GM18868 (cell line): Measurements from ENCODE around the gene DLG2.

ENCODE experiments used
- ATAC-seq: cut with Tn5 transposase; IDR thresholded peaks from one replicate; pipeline ENCODE4 v1.9.1; 2021; ENCODE audit warnings: mild to moderate bottlenecking, moderate library complexity; ENCODE audit not compliant: unreplicated experiment

Gene DLG2

GRCh38 chr11:84719935-84720577 lies 907.1 kb downstream of the DLG2 start:
- ATAC-seq, result no peak

DNA sequence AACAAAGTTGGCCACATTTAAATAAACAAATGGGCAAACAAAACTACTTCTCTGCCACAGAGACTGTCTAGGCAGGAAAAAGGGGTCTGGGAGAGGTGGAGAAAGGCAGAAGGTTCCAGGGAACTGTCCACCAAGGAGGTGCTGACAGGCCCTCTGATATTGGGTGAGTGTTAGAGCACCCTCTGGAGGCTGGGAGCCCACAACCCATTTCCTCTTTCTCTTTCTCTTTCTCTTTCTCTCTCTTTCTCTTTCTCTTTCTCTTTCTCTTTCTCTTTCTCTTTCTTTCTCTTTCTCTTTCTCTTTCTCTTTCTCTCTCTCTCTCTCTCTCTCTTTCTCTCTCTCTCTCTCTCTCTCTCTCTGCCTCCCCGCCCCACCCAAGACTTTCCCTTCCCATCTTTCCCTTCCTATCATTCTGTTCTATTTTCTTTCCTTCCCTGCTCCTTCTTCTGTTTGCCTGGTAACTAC lies 912.8 kb downstream of the DLG2 start:
- ATAC-seq, result peak; percentile 97

DNA sequence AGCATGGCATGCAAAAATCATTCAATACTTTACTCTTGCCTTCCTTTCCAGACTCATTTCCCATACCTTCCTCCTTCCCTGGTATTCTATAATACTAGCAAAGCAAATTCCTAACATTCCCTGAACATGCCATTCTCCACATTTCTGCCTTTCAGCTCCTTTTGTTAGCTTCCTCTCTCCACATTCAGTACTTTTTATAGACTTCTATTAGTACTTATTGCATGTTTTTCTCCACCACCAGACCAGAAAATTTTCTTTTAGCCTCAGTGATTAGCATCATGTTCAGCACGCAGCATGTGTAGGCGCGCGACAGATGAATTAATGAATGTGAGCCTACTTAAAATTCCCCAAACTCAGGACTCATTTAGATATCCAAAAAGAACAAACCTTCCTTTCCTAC lies 935.3 kb downstream of the DLG2 start:
- no peak for ATAC-seq

DNA sequence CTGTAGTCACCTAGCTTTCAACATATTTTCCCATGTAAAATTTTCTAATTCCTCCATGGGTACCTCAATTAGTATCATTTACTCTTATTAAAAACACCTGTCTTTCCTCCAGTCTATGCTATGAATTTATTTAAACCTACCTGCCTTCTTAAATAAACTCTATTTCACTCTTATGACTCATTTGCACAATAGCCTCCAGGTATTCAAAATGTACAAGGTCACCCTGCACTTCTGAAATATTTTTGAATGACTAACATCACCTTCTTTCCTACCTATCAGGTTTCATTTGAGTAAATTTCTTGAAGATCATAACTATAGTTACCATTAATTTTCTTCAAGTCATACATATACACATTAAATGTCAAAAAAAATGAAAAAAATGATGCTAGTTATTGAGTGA lies 939.7 kb downstream of the DLG2 start:
- no peak for ATAC-seq

DNA sequence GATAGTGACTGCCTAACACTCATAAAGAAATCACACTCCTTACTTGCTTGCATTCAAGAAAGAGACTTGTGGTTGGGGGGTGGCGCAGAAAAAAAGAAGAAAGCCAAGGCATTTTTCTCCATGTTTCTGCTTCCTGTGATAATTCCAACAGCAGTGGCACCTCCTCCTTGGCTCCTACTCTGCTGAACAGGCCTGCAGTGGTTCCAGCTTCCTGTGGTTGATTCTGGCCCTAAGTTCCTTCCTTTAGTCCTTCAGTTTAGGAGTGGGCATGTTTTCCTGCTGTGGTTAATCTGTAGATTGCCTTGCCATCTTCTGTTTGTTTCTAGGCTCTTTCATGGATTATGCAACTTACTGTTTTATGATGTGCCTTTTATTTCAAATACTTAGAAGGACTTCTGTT lies 940.4 kb downstream of the DLG2 start:
- no peak for ATAC-seq

- no peak for ATAC-seq
Measured at GRCh38 chr11:84685976-84686375, 941.2 kb downstream of the DLG2 start.

DNA sequence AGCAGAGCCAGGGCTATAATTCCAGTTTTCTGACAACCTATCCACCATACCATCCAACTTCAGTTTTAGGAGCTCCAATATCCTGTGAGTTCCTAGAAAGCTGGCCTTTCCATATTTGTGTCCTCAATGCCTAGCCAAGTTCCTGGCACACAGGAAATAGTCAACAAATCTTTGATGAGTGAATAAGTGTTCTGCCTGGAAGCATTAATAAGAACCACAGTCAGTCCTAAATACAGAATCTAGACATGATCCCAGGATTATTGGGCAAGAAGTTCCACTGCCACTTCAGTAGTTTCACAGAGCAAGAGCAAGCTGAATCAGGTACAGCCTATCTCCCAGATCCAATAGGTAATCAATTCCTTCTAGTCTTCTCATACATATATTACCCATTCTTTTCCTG lies 942.0 kb downstream of the DLG2 start:
- no peak for ATAC-seq

DNA sequence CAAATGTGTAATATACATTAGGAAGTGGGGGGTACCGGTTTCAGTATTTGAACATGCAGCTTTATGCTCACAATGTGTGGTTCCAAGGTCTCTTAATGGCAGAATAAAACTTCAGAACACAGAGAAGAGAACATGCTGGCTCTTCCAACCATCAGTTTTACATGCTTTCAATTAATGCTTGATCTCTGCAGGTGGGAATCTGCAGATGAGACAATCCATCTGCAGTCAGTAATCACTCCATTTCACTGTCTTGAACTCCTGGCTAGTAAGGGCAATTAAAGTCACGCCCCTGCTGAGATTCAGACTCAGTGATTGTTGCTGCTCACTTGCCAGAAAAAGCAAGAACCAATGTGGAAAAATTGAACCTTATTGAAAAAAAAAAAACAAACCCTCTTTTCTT lies 945.7 kb downstream of the DLG2 start:
- ATAC-seq, result no peak

GRCh38 chr11:84675396-84676025 lies 951.6 kb downstream of the DLG2 start:
- ATAC-seq, result no peak

DNA sequence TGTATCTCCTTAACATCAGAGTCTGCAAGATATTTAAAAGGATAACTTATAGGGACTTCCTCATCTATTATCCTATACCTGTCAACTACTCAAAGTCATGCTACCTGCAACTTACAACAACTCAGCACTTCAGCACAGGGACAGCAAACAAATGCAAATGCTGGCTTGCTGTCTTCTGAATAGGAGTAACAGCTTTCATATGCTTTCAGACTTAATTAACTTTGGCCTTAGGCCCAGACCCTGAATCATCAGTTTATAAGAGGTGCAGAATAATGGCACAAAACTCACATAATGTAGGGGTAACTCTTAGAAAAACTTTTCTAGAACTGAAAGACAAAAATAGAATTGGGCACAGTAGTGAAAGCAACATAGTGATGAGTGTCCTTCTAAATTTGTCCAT lies 953.4 kb downstream of the DLG2 start:
- no peak for ATAC-seq

DNA sequence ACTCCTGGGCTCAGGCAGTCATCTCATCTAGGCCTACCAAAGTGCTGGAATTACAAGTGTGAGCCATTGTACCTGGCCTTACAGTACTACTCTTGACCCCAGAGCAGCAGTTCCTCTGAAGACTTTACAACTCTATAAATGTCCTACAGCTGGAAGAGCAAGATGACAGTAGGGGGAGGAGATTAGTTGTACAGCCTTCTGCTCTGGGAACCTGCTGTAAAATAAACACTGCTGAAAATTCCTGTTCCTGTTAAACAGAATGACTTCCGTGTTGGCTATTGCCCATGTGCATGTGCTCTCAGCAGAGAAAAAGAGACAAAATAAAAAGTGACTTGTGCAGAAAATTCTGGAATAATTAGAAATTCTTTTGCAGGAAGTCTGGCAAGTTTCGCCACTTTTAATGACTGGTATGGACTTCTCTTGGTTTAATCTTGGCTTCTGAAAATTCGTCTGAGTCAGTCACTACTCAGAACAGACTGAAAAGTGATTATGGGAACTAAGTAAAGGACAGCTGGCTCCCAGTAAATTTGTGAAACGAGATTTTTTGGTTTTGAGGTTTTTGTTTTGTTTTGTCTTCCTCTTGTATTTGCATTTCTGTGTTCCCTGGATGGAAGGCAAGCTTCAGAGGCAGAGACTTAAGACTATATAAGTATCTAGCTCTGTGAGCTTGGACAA lies 955.7 kb downstream of the DLG2 start:
- no peak for ATAC-seq

DNA sequence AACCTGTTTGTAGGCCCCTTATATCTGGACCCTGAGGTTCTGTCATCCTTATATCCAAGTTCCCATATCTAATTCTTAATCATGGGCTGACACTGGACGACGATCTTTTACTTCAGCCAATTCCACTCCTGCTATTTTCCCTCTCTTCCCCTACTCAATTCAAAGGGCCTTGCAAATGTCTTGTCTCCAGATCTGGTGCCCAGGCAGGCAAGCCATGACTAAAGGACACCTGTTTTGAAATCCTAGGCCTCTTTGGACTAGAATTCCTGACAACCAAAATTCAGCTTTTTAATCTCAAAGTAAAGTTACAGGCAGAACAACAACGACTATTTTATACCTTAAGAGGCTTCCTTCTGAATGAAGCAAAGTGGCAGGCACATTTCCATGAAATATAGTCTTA lies 963.4 kb downstream of the DLG2 start:
- ATAC-seq, result no peak

- no peak for ATAC-seq
Measured at GRCh38 chr11:84660257-84660977, 966.7 kb downstream of the DLG2 start.

GRCh38 chr11:84655712-84656111 lies 971.4 kb downstream of the DLG2 start:
- ATAC-seq, result no peak

DNA sequence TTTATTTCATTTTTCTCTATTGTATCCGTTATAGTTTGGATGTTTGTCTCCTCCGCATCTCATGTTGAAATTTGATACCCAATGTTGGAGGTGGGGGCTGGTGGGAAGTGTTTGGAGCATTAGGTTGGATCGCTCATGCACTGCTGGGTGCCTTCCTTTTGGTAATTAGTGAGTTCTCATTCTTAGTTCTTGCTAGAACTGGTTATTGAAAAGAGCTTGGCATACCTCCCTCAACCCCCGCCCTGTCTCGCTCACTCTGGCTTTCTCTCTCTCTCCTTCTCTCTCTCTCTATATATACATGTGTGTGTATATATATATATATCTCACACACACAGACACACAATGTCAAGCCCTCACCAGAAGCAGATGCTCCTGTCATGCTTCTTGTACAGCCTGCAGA lies 978.7 kb downstream of the DLG2 start:
- ATAC-seq, result no peak

DNA sequence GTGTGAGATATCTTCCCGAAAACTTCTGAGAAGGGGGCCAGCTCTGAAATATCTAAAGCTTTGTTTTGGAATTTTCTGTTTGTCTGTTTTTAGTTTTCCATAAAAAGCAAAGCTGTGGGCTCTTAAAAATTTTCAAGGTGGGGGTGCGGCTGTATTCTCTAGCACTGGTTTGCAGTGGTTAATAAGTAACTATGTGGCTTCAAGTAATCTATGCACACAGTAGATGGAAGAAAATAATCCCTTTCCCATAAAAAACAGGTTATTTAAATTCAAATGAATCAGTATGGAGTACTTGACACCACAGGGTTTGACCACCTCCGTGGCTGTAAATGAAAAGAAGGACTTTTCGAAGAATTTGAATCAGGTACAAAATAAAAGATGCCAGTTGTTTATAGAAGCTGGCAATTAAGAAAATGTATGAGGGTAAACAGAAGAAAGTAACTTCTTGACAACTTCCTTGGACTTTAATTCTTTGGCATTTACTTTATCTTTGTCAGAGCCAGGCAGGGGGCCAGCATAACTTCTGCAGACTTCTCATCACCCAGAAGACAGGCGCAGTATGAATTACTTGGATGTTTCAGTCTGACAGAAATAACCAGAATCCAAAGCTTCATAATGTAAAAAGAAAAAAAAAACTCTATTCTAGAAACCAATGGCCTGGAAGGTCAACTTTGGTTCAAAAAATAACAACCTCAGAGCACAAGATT lies 981.0 kb downstream of the DLG2 start:
- no peak for ATAC-seq

DNA sequence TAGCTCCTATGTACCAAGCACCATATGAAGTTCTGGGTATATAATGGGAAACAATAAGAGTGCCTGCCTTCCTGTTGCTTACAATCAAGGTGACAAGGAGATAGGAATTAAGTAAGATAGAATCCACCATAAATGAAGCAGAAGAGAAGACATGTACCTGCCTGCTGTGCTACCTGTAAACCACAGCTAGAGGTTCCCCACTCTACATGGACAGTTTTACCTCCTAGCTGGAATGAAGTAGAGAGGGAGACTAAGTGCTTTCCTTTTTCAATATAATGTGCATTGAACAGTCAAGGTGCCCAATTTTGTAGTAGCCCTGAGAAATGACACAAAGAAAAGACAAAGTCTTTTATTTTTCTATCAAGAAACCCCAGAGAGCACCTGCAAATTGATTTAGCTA lies 984.6 kb downstream of the DLG2 start:
- no peak for ATAC-seq

- no peak for ATAC-seq
Measured at GRCh38 chr11:84634309-84634708, 992.8 kb downstream of the DLG2 start.

GRCh38 chr11:84628871-84629620 lies 998.1 kb downstream of the DLG2 start:
- ATAC-seq, result no peak

GRCh38 chr11:84626256-84626655 lies 1000.9 kb downstream of the DLG2 start:
- no peak for ATAC-seq
